ENCODE data around the gene POLR2L. TPM values are rescaled to one million over a fixed set of nuclear protein-coding genes. Genes with fewer than 3 reads are reported as not detected.

Gene POLR2L
- total RNA-seq, 1 experiment from 2014 or later: 673 TPM

- TF ChIP-seq, protein P1, sequence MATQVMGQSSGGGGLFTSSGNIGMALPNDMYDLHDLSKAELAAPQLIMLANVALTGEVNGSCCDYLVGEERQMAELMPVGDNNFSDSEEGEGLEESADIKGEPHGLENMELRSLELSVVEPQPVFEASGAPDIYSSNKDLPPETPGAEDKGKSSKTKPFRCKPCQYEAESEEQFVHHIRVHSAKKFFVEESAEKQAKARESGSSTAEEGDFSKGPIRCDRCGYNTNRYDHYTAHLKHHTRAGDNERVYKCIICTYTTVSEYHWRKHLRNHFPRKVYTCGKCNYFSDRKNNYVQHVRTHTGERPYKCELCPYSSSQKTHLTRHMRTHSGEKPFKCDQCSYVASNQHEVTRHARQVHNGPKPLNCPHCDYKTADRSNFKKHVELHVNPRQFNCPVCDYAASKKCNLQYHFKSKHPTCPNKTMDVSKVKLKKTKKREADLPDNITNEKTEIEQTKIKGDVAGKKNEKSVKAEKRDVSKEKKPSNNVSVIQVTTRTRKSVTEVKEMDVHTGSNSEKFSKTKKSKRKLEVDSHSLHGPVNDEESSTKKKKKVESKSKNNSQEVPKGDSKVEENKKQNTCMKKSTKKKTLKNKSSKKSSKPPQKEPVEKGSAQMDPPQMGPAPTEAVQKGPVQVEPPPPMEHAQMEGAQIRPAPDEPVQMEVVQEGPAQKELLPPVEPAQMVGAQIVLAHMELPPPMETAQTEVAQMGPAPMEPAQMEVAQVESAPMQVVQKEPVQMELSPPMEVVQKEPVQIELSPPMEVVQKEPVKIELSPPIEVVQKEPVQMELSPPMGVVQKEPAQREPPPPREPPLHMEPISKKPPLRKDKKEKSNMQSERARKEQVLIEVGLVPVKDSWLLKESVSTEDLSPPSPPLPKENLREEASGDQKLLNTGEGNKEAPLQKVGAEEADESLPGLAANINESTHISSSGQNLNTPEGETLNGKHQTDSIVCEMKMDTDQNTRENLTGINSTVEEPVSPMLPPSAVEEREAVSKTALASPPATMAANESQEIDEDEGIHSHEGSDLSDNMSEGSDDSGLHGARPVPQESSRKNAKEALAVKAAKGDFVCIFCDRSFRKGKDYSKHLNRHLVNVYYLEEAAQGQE (IDR thresholded peaks at IDR 0.05; ENCODE audit: insufficient read depth in 1 of 2, low read depth in 2 of 2, low read length in 1 of 2): no peak
- TF ChIP-seq, protein P2, sequence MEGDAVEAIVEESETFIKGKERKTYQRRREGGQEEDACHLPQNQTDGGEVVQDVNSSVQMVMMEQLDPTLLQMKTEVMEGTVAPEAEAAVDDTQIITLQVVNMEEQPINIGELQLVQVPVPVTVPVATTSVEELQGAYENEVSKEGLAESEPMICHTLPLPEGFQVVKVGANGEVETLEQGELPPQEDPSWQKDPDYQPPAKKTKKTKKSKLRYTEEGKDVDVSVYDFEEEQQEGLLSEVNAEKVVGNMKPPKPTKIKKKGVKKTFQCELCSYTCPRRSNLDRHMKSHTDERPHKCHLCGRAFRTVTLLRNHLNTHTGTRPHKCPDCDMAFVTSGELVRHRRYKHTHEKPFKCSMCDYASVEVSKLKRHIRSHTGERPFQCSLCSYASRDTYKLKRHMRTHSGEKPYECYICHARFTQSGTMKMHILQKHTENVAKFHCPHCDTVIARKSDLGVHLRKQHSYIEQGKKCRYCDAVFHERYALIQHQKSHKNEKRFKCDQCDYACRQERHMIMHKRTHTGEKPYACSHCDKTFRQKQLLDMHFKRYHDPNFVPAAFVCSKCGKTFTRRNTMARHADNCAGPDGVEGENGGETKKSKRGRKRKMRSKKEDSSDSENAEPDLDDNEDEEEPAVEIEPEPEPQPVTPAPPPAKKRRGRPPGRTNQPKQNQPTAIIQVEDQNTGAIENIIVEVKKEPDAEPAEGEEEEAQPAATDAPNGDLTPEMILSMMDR (IDR thresholded peaks at IDR 0.05): no peak
- no peak for TF ChIP-seq SIN3A (IDR thresholded peaks at IDR 0.05; ENCODE audit: borderline replicate concordance, insufficient read depth, low read depth, low read length)
- no peak for TF ChIP-seq TCF7L2 (IDR thresholded peaks at IDR 0.05; ENCODE audit: low read depth, low read length)
- Histone ChIP-seq H3K4me1 (ENCODE audit: control insufficient read depth, insufficient read depth, low read length) (peaks cover 52% of the 10 kb centered on the region), H3K4me3 (ENCODE audit: low read depth in 2 of 2, low read length in 2 of 2) (peak overlapping the region in 1 of 2 experiments; percentile 2; a peak in 1 of 4 replicates), H3K27me3 (ENCODE audit: control insufficient read depth, insufficient read depth, low read length) (no peaks in the 10 kb centered on the region), H3K36me3 (ENCODE audit: control insufficient read depth, insufficient read depth, low read length) (peaks cover 3% of the 10 kb centered on the region; the same call in 1 of the 2 replicates), H3K27ac (ENCODE audit: low read length) (no peak overlapping the region), H3K9me3 (ENCODE audit: control insufficient read depth, insufficient read depth, low read depth, low read length) (no peaks in the 10 kb centered on the region)
- CTCF ChIA-PET: no interaction called here
- DNase-seq (ENCODE audit: low read depth, low spot score) (no peak), ATAC-seq (no peak)
- POLR2A ChIA-PET: no interaction called here
- in situ Hi-C loops (cut with HindIII; ENCODE audit: low pct_unique_long_range_greater_than_20kb, low sequenced_read_pairs): no loop called here
- no TSS peak for BruUV-seq (replicated peaks)
- intact Hi-C loops (cut with micrococcal nuclease; ENCODE audit: unreplicated experiment): no loop called here
These were observed 7.8 kb upstream of the POLR2L start for GRCh38 chr11:849951-850774.

GRCh38 chr11:849104-849824 lies 6.9 kb upstream of the POLR2L start:
- DNase-seq (ENCODE audit: low read depth, low spot score) (no peak), ATAC-seq (no peak)
- CTCF ChIA-PET: interaction anchor here (0.7 to 0.9 kb wide), 2 partner anchors 14 to 61 kb away, joined by 3 read pairs; partner anchors contain the start of gene CHID1
- TF ChIP-seq, protein P1 (IDR thresholded peaks at IDR 0.05; ENCODE audit: insufficient read depth in 1 of 2, low read depth in 2 of 2, low read length in 1 of 2): no peak
- TF ChIP-seq TCF7L2 (IDR thresholded peaks at IDR 0.05; ENCODE audit: low read depth, low read length): no peak
- TF ChIP-seq, protein P2 (IDR thresholded peaks at IDR 0.05): no peak
- no peak for TF ChIP-seq POLR2AphosphoS5 (IDR thresholded peaks at IDR 0.05; ENCODE audit: low read depth, low read length)
- TF ChIP-seq SIN3A (IDR thresholded peaks at IDR 0.05; ENCODE audit: borderline replicate concordance, insufficient read depth, low read depth, low read length): no peak
- Histone ChIP-seq H3K9me3 (ENCODE audit: control insufficient read depth, insufficient read depth, low read depth, low read length) (no peaks in the 10 kb centered on the region), H3K27ac (ENCODE audit: low read length) (no peak overlapping the region), H3K36me3 (ENCODE audit: control insufficient read depth, insufficient read depth, low read length) (peaks cover 3% of the 10 kb centered on the region; the same call in 1 of the 2 replicates), H3K27me3 (ENCODE audit: control insufficient read depth, insufficient read depth, low read length) (no peaks in the 10 kb centered on the region), H3K4me1 (ENCODE audit: control insufficient read depth, insufficient read depth, low read length) (peaks cover 59% of the 10 kb centered on the region), H3K4me3 (ENCODE audit: low read depth in 2 of 2, low read length in 2 of 2) (no peak overlapping the region)
- no TSS peak for BruUV-seq (replicated peaks)
- POLR2A ChIA-PET: no interaction called here
- intact Hi-C loops (cut with micrococcal nuclease; ENCODE audit: unreplicated experiment): no loop called here
- in situ Hi-C loops (cut with HindIII; ENCODE audit: low pct_unique_long_range_greater_than_20kb, low sequenced_read_pairs): no loop called here
